Measurements from ENCODE around the gene SUPT6H. TPM values are rescaled to one million over a fixed set of nuclear protein-coding genes. Genes with fewer than 3 reads are reported as not detected.

Gene SUPT6H
- polyA plus RNA-seq, 1 of the 3 experiments (the other 2 are of a cell fraction): 26.9 TPM

DNA sequence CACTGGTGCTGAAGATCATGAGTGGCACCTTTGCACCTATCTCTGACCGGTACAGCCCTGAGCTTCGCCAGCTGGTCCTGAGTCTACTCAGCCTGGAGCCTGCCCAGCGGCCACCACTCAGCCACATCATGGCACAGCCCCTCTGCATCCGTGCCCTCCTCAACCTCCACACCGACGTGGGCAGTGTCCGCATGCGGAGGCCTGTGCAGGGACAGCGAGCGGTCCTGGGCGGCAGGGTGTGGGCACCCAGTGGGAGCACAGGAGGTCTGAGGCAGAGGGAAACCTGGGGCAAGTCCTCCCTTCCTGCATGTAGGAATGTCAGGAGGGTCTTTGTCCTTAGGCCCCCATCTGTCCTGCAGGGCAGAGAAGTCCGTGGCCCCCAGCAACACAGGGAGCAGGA, 75.3 kb downstream of the SUPT6H start:
- Histone ChIP-seq H2AFZ (ENCODE audit: low read depth) (no peak overlapping the region), H3K4me2 (no peak overlapping the region), H4K20me1 (ENCODE audit: insufficient read depth) (no peaks in the 10 kb centered on the region), H3K27ac (ENCODE audit: low read depth in 2 of 2, low read length in 1 of 2) (no peak overlapping the region), H3K9ac (no peak overlapping the region), H3K27me3 (ENCODE audit: insufficient read depth) (no peaks in the 10 kb centered on the region), H3K9me2 (no peaks in the 10 kb centered on the region), H3K9me3 (no peaks in the 10 kb centered on the region), H3F3A (replicated peaks; ENCODE audit: insufficient read depth) (peaks cover 7% of the 10 kb centered on the region), H3K4me1 (ENCODE audit: control insufficient read depth in 1 of 2, insufficient read depth in 2 of 2, low read depth in 1 of 2, low read length in 1 of 2) (peaks cover under 1 to 15% of the 10 kb centered on the region in 2 experiments; a peak in 2 of 4 replicates), H3K79me2 (ENCODE audit: insufficient read depth) (peaks cover 4% of the 10 kb centered on the region; the same call in 1 of the 2 replicates), H3K36me3 (replicated peaks in 1 of 2; ENCODE audit: control insufficient read depth in 1 of 2, insufficient read depth in 2 of 2, low read length in 1 of 2) (no peaks in the 10 kb centered on the region), H3K4me3 (ENCODE audit: low read depth in 2 of 2, low read length in 1 of 2) (no peak overlapping the region)
- 92% methylated on average over 11 of the region's 12 CpGs for WGBS (ENCODE audit: low lambda C conversion rate)
- POLR2A ChIA-PET: no interaction called here
- CTCF ChIA-PET: no interaction called here
- TF ChIP-seq POLR2AphosphoS5 (IDR thresholded peaks at IDR 0.05; ENCODE audit: low read depth, low read length): no peak
- TF ChIP-seq, protein P1, sequence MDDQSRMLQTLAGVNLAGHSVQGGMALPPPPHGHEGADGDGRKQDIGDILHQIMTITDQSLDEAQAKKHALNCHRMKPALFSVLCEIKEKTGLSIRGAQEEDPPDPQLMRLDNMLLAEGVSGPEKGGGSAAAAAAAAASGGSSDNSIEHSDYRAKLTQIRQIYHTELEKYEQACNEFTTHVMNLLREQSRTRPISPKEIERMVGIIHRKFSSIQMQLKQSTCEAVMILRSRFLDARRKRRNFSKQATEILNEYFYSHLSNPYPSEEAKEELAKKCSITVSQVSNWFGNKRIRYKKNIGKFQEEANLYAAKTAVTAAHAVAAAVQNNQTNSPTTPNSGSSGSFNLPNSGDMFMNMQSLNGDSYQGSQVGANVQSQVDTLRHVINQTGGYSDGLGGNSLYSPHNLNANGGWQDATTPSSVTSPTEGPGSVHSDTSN (IDR thresholded peaks at IDR 0.05): no peak
- no peak for TF ChIP-seq EP300 (IDR thresholded peaks at IDR 0.05; ENCODE audit: borderline replicate concordance in 1 of 2, low read depth in 1 of 2, low read length in 1 of 2)
- TF ChIP-seq RAD21 (IDR thresholded peaks at IDR 0.05; ENCODE audit: low read length): no peak
- TF ChIP-seq, protein P2, sequence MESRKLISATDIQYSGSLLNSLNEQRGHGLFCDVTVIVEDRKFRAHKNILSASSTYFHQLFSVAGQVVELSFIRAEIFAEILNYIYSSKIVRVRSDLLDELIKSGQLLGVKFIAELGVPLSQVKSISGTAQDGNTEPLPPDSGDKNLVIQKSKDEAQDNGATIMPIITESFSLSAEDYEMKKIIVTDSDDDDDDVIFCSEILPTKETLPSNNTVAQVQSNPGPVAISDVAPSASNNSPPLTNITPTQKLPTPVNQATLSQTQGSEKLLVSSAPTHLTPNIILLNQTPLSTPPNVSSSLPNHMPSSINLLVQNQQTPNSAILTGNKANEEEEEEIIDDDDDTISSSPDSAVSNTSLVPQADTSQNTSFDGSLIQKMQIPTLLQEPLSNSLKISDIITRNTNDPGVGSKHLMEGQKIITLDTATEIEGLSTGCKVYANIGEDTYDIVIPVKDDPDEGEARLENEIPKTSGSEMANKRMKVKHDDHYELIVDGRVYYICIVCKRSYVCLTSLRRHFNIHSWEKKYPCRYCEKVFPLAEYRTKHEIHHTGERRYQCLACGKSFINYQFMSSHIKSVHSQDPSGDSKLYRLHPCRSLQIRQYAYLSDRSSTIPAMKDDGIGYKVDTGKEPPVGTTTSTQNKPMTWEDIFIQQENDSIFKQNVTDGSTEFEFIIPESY (IDR thresholded peaks at IDR 0.05; ENCODE audit: borderline replicate concordance, low read depth): no peak
- TF ChIP-seq YY1 (IDR thresholded peaks at IDR 0.05; ENCODE audit: low read depth): no peak
- TF ChIP-seq MEF2A (IDR thresholded peaks at IDR 0.05; ENCODE audit: borderline replicate concordance, low read depth): no peak
- TF ChIP-seq, protein P3, sequence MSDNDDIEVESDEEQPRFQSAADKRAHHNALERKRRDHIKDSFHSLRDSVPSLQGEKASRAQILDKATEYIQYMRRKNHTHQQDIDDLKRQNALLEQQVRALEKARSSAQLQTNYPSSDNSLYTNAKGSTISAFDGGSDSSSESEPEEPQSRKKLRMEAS (IDR thresholded peaks at IDR 0.05; ENCODE audit: low read depth): no peak
- TF ChIP-seq SIN3A (IDR thresholded peaks at IDR 0.05; ENCODE audit: borderline replicate concordance, low read depth, low read length): no peak
- TF ChIP-seq, protein P4, sequence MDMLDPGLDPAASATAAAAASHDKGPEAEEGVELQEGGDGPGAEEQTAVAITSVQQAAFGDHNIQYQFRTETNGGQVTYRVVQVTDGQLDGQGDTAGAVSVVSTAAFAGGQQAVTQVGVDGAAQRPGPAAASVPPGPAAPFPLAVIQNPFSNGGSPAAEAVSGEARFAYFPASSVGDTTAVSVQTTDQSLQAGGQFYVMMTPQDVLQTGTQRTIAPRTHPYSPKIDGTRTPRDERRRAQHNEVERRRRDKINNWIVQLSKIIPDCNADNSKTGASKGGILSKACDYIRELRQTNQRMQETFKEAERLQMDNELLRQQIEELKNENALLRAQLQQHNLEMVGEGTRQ (IDR thresholded peaks at IDR 0.05; ENCODE audit: borderline replicate concordance, low read depth, low read length): no peak
- TF ChIP-seq TCF12 (IDR thresholded peaks at IDR 0.05): no peak
- DNase-seq: no peak
